ENCODE measurements around the gene ZDHHC11B. TPM values are rescaled to one million over a fixed set of nuclear protein-coding genes. Genes with fewer than 3 reads are reported as not detected.
"Not testable (repeated sequence)": the region's sequence is repeated elsewhere in the genome, so short reads cannot be mapped to it uniquely, and the experiment has no call there.

Gene ZDHHC11B
- polyA plus RNA-seq, 1 donor from 2014 or later, result 9.9 TPM

DNA sequence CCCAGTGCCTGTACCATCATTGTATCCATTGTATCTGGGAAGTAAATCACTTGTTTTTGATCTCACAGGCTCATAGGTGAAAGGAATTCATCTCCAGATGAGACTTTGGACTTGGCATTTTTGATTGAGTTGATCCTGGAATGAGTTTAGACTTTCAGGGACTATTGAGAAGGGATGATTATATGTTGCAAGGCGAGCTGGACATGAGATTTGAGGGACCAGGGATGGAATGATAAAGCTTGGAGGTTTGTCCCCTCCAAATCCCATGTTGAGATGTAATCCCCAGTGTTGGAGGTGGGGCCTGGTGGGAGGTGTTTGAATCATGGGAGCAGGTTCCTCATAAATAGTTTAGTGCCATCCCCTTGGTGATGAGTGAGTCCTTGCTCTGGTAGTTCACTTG, 10.4 kb upstream of the ZDHHC11B start:
- H3K36me3 ChIP-seq (ENCODE audit: insufficient read depth, low read length); H3K79me2 ChIP-seq (replicated peaks; ENCODE audit: insufficient read depth, low read length); H2AFZ ChIP-seq (ENCODE audit: low read depth, low read length); H3K27me3 ChIP-seq (ENCODE audit: insufficient read depth, low read depth, low read length); H3K9ac ChIP-seq (ENCODE audit: low read length); H3K4me2 ChIP-seq (ENCODE audit: low read length); H3K27ac ChIP-seq (ENCODE audit: low read length); H3K9me2 ChIP-seq (ENCODE audit: insufficient read depth, low read length); H3F3A ChIP-seq (ENCODE audit: insufficient read depth, low read length, poor library complexity, severe bottlenecking); H3K4me3 ChIP-seq (ENCODE audit: low read length); H4K20me1 ChIP-seq (ENCODE audit: insufficient read depth); H3K9me3 ChIP-seq (ENCODE audit: low read length): not testable (repeated sequence)

DNA sequence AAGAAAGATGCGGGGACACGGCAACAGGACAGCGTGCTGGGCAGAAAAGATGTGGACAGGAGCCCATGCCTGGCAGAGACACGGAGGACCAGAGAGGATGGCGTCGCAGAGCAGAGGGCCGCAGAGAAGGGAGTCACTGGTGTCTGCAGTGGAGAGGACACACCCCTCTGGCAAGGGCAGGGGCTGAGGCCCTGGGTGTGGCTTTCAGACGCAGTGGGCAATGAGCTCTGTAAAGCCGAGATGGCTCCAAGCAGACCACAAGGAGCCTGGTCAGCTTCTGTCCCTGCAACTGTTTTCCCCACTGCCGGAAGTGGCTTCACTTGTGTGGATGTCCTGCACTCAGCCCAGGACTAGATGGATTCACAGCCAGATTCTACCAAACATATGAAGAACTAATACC, 4.2 kb upstream of the ZDHHC11B start:
- not testable (repeated sequence) for H3K9me2 ChIP-seq (ENCODE audit: insufficient read depth, low read length); H3F3A ChIP-seq (ENCODE audit: insufficient read depth, low read length, poor library complexity, severe bottlenecking); H3K9ac ChIP-seq (ENCODE audit: low read length); H3K4me3 ChIP-seq (ENCODE audit: low read length); H3K27ac ChIP-seq (ENCODE audit: low read length); H3K27me3 ChIP-seq (ENCODE audit: insufficient read depth, low read depth, low read length); H3K4me2 ChIP-seq (ENCODE audit: low read length); H2AFZ ChIP-seq (ENCODE audit: low read depth, low read length); H3K36me3 ChIP-seq (ENCODE audit: insufficient read depth, low read length); H4K20me1 ChIP-seq (ENCODE audit: insufficient read depth); H3K79me2 ChIP-seq (replicated peaks; ENCODE audit: insufficient read depth, low read length)
- peaks cover 20% of the 10 kb centered on the region for H3K9me3 ChIP-seq (ENCODE audit: low read length)

DNA sequence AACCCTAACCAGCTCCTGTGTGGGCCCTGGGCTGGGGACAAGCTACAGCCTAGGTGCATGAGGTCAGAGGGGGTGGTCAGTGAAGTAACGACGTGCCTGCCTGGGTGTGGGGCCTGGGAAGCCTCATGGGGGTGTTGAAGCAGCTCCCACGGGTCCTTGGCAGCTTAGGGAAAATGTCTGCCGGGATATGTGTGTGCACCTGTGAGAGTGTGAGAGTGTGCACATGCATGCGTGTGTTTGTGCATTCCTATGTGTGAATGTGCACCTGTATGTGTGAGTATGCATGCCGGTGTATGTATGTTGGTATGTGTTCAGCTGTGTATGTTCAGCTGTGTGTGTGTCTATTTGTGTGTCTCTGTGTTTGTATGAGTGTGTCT, 3.3 kb upstream of the ZDHHC11B start:
- H3K36me3 ChIP-seq (ENCODE audit: insufficient read depth, low read length); H3K9ac ChIP-seq (ENCODE audit: low read length); H3K4me2 ChIP-seq (ENCODE audit: low read length); H3K27me3 ChIP-seq (ENCODE audit: insufficient read depth, low read depth, low read length); H3F3A ChIP-seq (ENCODE audit: insufficient read depth, low read length, poor library complexity, severe bottlenecking); H3K79me2 ChIP-seq (replicated peaks; ENCODE audit: insufficient read depth, low read length); H3K27ac ChIP-seq (ENCODE audit: low read length); H3K9me2 ChIP-seq (ENCODE audit: insufficient read depth, low read length); H4K20me1 ChIP-seq (ENCODE audit: insufficient read depth); H2AFZ ChIP-seq (ENCODE audit: low read depth, low read length); H3K4me3 ChIP-seq (ENCODE audit: low read length): not testable (repeated sequence)
- H3K9me3 ChIP-seq (ENCODE audit: low read length), result peaks cover 20% of the 10 kb centered on the region

DNA sequence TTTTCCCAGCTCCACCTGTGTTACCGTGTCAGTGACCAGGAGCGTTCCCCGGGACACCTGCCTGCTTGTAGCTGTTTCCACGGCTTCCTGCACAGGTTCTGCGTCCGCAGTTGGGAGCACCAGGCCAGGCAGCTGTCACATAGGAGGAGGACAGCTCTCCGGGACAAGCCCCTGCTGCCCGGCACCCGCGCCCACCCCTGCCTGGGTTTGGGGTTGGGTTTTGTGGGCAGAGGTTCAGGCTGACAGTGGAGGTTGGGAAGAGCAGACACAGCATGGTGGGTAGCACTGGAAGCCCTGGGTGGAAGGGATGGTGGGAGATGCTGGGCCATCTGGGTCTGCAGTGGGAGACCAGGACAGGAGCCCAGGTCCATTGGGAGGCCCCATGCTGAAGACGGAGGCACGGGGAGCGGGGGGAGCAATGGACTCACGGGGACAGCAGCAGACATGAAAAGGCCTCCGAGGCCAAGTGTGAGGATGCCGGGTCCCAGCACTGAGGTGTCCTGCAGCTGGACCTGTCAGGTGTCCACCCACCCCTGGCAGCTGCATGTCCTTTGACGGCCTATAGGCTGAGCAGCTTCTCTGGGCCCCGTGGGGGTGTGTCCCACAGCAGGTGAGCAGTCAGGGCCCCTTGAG, 2.8 kb upstream of the ZDHHC11B start:
- not testable (repeated sequence) for H3K27me3 ChIP-seq (ENCODE audit: insufficient read depth, low read depth, low read length); H3K9me2 ChIP-seq (ENCODE audit: insufficient read depth, low read length); H3K4me2 ChIP-seq (ENCODE audit: low read length); H2AFZ ChIP-seq (ENCODE audit: low read depth, low read length); H3K4me3 ChIP-seq (ENCODE audit: low read length); H3K27ac ChIP-seq (ENCODE audit: low read length); H3K79me2 ChIP-seq (replicated peaks; ENCODE audit: insufficient read depth, low read length); H3F3A ChIP-seq (ENCODE audit: insufficient read depth, low read length, poor library complexity, severe bottlenecking); H3K9ac ChIP-seq (ENCODE audit: low read length); H4K20me1 ChIP-seq (ENCODE audit: insufficient read depth); H3K36me3 ChIP-seq (ENCODE audit: insufficient read depth, low read length)
- H3K9me3 ChIP-seq (ENCODE audit: low read length), result peaks cover 20% of the 10 kb centered on the region

DNA sequence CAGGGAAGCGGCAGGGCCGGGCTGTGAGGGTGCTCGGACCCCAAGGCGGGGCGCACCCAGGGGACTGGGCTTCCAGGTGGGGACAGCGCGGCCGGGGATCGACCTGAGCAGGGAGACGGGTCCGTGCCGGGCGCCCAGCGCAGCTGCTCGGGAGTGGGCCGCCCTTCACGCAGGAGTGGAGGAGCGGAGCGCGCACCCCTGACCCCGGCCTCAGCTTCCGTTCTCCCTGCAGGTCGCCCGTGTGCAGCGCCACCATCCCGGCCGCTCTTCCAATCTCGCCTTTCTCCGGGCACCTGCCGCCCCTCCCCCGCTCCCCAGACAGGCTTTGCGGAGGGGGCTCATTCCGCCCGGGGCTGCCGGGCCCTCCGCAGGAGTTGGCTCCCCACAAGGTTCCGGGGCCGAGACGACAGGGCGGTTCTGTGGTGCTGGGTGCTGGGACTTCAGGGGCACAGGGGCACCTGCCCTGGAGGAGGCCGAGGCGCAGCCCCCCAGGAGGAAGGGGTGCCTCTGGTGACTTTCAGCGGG, 714 bp upstream of the ZDHHC11B start:
- Histone ChIP-seq H3K9ac (ENCODE audit: low read length) (peak overlapping the region; percentile 88), H3K9me3 (ENCODE audit: low read length) (peaks cover 13% of the 10 kb centered on the region), H3K27ac (ENCODE audit: low read length) (peak overlapping the region; percentile 59), H3K4me3 (ENCODE audit: low read length) (peak overlapping the region; percentile 75), H3K4me2 (ENCODE audit: low read length) (peak overlapping the region; percentile 76), H2AFZ (ENCODE audit: low read depth, low read length) (peak overlapping the region; percentile 88)
- H3K27me3 ChIP-seq (ENCODE audit: insufficient read depth, low read depth, low read length); H4K20me1 ChIP-seq (ENCODE audit: insufficient read depth); H3K36me3 ChIP-seq (ENCODE audit: insufficient read depth, low read length); H3K79me2 ChIP-seq (replicated peaks; ENCODE audit: insufficient read depth, low read length); H3F3A ChIP-seq (ENCODE audit: insufficient read depth, low read length, poor library complexity, severe bottlenecking); H3K9me2 ChIP-seq (ENCODE audit: insufficient read depth, low read length): not testable (repeated sequence)

DNA sequence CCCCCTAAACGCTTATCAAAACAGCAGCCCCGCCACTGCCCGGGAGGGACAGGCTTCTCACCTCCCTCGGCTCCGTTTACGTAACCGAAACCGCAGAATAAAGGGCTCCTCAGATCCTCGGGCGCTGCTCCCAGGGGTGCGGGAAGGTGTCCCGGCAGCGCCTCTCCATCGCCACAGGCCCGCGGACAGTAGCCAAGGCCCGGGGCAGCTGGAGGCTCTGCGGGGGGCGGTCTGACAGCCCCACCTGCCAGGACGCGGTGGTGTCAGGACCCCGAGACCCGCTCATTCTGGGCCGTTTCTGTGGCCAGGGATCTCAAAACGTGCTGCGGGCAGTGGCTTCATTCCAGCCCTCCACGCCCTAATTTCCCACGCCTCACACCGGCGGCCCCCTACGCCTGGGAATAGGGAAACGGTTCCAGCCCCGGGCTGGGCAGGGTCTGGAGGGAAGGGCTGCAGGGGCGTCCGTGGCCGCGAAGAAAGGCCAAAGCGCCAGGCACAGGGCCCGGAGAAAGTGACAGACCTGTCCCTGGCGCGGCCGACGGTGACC, 575 bp downstream of the ZDHHC11B start:
- Histone ChIP-seq H3K4me3 (ENCODE audit: low read length) (peak overlapping the region; percentile 75), H3K9ac (ENCODE audit: low read length) (peak overlapping the region; percentile 74), H2AFZ (ENCODE audit: low read depth, low read length) (peak overlapping the region; percentile 14), H3K27ac (ENCODE audit: low read length) (peak overlapping the region; percentile 34), H3K4me2 (ENCODE audit: low read length) (peak overlapping the region; percentile 58)
- not testable (repeated sequence) for H3K79me2 ChIP-seq (replicated peaks; ENCODE audit: insufficient read depth, low read length); H3K9me2 ChIP-seq (ENCODE audit: insufficient read depth, low read length); H4K20me1 ChIP-seq (ENCODE audit: insufficient read depth); H3K27me3 ChIP-seq (ENCODE audit: insufficient read depth, low read depth, low read length); H3K36me3 ChIP-seq (ENCODE audit: insufficient read depth, low read length); H3F3A ChIP-seq (ENCODE audit: insufficient read depth, low read length, poor library complexity, severe bottlenecking); H3K9me3 ChIP-seq (ENCODE audit: low read length)
